B cell (primary cell): Measurements from ENCODE around the gene RAP1GDS1.

Experiments
- CTCF ChIP-seq: fragments of 200-600 bp; IDR thresholded peaks from one replicate; pipeline ENCODE4 v1.8.0; 2022; ENCODE audit warnings: antibody characterized with exemption, mild to moderate bottlenecking
- EZH2 ChIP-seq: IDR thresholded peaks from 2 replicates; pipeline ENCODE4 v1.6.1; 2012; ENCODE audit warnings: borderline replicate concordance, low read depth, mild to moderate bottlenecking, moderate library complexity, low read length; ENCODE audit not compliant: insufficient read depth, poor library complexity, severe bottlenecking

DNA sequence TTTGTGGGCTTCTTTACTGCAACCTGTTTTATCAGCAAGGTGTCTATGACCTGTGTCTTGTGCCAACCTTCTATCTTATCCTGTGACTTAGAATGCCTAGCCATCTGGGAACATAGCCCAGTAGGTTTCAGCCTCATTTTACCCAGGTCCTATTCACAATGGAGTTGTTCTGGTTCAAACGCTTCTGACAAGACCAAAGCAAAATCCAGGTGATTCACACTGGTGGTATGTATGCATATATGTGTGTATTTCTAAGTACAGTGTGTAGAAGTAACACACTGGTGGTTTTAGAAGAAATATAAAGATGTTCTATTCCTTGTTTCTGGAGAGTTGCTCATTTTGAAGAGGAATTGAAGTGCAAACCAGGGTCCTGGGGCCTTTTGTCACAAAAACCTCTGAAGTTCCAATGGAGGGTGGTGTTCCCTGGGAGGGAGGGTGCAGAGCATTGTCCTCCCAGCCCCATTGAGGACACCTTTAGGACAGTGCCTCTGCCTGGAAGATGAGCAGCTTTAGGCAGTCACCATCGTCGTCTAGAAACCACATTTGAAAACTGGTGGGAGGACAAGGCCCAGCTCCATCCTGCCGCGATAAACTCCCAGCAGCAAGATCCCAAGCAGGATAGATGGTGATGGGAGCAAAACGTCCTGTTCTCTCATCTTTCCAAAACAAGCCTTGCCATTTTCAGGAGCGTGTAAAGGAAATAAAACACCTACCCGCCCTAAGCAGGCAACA is 205.8 kb downstream of the RAP1GDS1 start:
- TF ChIP-seq CTCF (no peak), EZH2 (no peak)
